ENCODE measurements around the gene CAMK1D.
"Not testable (repeated sequence)": the region's sequence is repeated elsewhere in the genome, so short reads cannot be mapped to it uniquely, and the experiment has no call there.

CAMK1D gene

DNA sequence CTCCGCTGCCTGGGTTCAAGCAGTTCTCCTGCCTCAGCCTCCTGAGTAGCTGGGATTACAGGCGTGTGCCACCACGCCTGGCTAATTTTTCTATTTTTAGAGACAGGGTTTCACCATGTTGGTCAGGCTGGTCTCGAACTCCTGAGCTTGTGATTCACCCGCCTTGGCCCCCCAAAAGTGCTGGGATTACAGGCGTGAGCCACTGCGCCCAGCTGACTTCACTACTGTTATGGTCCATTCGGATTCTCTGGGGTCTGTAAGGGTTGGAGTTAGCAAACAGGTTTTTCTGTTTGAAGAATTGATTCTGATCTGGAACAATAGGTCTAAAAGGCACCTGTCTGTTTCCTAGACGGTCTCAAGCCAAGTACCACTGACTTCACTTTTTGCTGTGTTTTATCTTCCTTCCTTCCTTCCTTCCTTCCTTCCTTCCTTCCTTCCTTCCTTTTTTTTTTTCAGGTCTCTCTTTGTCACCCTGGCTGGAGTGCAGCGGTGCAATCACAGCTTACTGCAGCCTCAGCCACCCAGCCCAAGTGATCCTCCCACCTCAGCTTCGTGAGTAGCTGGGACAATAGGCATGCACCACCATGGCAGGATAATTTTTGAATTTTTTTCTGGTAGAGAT lies 192.2 kb downstream of the CAMK1D start:
- Histone ChIP-seq H3K27ac (no peak overlapping the region), H3K4me3 (no peak overlapping the region)
- TF ChIP-seq, protein P1, sequence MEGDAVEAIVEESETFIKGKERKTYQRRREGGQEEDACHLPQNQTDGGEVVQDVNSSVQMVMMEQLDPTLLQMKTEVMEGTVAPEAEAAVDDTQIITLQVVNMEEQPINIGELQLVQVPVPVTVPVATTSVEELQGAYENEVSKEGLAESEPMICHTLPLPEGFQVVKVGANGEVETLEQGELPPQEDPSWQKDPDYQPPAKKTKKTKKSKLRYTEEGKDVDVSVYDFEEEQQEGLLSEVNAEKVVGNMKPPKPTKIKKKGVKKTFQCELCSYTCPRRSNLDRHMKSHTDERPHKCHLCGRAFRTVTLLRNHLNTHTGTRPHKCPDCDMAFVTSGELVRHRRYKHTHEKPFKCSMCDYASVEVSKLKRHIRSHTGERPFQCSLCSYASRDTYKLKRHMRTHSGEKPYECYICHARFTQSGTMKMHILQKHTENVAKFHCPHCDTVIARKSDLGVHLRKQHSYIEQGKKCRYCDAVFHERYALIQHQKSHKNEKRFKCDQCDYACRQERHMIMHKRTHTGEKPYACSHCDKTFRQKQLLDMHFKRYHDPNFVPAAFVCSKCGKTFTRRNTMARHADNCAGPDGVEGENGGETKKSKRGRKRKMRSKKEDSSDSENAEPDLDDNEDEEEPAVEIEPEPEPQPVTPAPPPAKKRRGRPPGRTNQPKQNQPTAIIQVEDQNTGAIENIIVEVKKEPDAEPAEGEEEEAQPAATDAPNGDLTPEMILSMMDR (IDR thresholded peaks at IDR 0.05), result no peak
- no peak for DNase-seq (ENCODE audit: low spot score)

DNA sequence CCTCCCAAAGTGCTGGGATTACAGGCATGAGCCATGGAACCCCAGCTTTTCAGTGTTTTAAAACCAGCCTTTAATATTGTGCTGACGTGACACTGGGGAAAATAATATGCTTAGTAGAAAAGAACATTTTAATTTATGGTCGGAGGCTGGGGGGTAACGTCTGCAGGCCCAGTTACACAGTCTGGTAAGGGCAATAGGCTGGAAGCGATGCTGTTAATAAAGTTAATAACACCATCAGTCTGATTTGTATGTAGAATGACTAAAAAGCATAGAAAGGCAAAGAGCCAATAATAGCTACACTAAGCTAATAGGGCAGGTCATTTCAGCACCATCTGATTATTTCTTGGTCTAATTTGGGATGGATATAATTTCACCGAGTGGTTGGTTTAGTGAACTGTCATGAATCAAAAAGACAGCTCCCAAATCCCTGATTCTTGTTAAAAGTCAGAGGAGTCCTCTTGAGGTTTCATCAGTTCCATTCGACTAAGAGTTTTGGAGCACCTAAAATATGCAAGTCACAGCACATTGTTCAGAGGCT lies 192.9 kb downstream of the CAMK1D start:
- no peak for DNase-seq (ENCODE audit: low spot score)
- no peak overlapping the region for H3K27ac ChIP-seq
- H3K4me3 ChIP-seq, result no peak overlapping the region
- TF ChIP-seq, protein P1 (IDR thresholded peaks at IDR 0.05), result no peak

GRCh38 chr10:12543589-12543988 lies 194.2 kb downstream of the CAMK1D start:
- no peak for DNase-seq (ENCODE audit: low spot score)
- TF ChIP-seq, protein P1 (IDR thresholded peaks at IDR 0.05), result no peak
- H3K27ac ChIP-seq, result no peak overlapping the region
- no peak overlapping the region for H3K4me3 ChIP-seq

GRCh38 chr10:12546160-12546802 lies 196.9 kb downstream of the CAMK1D start:
- not testable (repeated sequence) for DNase-seq (ENCODE audit: low spot score); H3K4me3 ChIP-seq; H3K27ac ChIP-seq

GRCh38 chr10:12547301-12547771 lies 198.0 kb downstream of the CAMK1D start:
- TF ChIP-seq, protein P1 (IDR thresholded peaks at IDR 0.05), result no peak
- Histone ChIP-seq H3K27ac (no peak overlapping the region), H3K4me3 (no peak overlapping the region)
- no peak for DNase-seq (ENCODE audit: low spot score)

DNA sequence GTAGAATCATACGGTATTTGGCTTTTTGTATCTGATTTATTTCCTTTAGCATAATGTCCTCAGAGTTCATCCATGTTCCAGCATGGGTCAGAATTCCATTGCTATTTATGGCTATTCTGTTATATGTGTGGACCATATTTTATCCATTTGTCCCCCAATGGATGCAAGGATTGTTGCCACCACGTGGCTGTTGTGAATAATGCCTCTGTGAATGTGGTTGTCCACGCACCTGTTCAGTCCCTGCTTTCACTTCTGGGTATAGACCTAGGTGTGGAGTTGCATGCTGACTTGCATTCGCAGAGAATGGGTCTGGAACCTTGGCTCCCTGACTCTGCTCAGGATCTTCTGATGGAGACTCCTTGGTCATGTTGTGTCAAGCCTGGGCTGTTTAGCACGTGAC lies 199.9 kb downstream of the CAMK1D start:
- Histone ChIP-seq H3K27ac (no peak overlapping the region), H3K4me3 (no peak overlapping the region)
- TF ChIP-seq, protein P1 (IDR thresholded peaks at IDR 0.05), result no peak
- DNase-seq (ENCODE audit: low spot score), result no peak

DNA sequence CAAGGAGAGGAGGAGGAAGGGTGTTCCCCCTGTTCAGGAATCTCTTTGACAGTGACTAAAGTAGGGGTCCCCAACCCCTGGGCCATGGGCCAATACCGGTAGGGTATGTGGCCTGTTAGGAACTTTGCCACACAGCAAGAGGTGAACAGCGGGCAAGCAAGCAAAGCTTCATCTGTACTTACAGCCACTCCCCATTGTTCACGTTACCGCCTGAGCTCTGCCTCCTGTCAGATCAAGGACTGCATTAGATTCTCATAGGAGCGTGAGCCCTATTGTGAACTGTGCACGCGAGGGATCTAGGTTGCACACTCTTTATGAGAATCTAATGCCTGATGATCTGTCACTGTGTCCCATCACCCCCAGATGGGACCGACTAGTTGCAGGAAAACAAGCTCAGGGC lies 201.6 kb downstream of the CAMK1D start:
- no peak overlapping the region for H3K4me3 ChIP-seq
- TF ChIP-seq, protein P1 (IDR thresholded peaks at IDR 0.05), result no peak
- no peak for DNase-seq (ENCODE audit: low spot score)
- H3K27ac ChIP-seq, result no peak overlapping the region
